Measurements from ENCODE around the gene GJC3.
"Not testable (repeated sequence)": the region's sequence is repeated elsewhere in the genome, so short reads cannot be mapped to it uniquely, and the experiment has no call there.

The GJC3 gene

GRCh38 chr7:99898023-99898357, 31.4 kb downstream of the GJC3 start:
- no peaks in the 10 kb centered on the region for H3K4me1 ChIP-seq (ENCODE audit: control insufficient read depth, insufficient read depth, low read length)
- peaks cover 51% of the 10 kb centered on the region for H3K36me3 ChIP-seq (ENCODE audit: control insufficient read depth, insufficient read depth, low read length, severe bottlenecking)
- no peaks in the 10 kb centered on the region for H3K9me3 ChIP-seq (ENCODE audit: control insufficient read depth, low read length)
- DNase-seq (ENCODE audit: low read depth), result no peak
- H3K27me3 ChIP-seq (replicated peaks; ENCODE audit: control insufficient read depth, insufficient read depth, low read length), result no peaks in the 10 kb centered on the region
- H3K4me3 ChIP-seq (ENCODE audit: low read length), result no peak overlapping the region
- H3K9ac ChIP-seq (ENCODE audit: low read length), result no peak overlapping the region

- Histone ChIP-seq H3K9me3 (ENCODE audit: control insufficient read depth, low read length) (no peaks in the 10 kb centered on the region), H3K36me3 (ENCODE audit: control insufficient read depth, insufficient read depth, low read length, severe bottlenecking) (peaks cover 48% of the 10 kb centered on the region), H3K9ac (ENCODE audit: low read length) (no peak overlapping the region), H3K4me3 (ENCODE audit: low read length) (no peak overlapping the region), H3K27me3 (replicated peaks; ENCODE audit: control insufficient read depth, insufficient read depth, low read length) (no peaks in the 10 kb centered on the region), H3K4me1 (ENCODE audit: control insufficient read depth, insufficient read depth, low read length) (no peaks in the 10 kb centered on the region)
- no peak for DNase-seq (ENCODE audit: low read depth)
Measured at GRCh38 chr7:99897322-99898022, 31.9 kb downstream of the GJC3 start.

- DNase-seq (ENCODE audit: low read depth), result no peak
- Histone ChIP-seq H3K36me3 (ENCODE audit: control insufficient read depth, insufficient read depth, low read length, severe bottlenecking) (peaks cover 35% of the 10 kb centered on the region), H3K4me3 (ENCODE audit: low read length) (no peak overlapping the region), H3K27me3 (replicated peaks; ENCODE audit: control insufficient read depth, insufficient read depth, low read length) (no peaks in the 10 kb centered on the region), H3K9ac (ENCODE audit: low read length) (no peak overlapping the region), H3K9me3 (ENCODE audit: control insufficient read depth, low read length) (no peaks in the 10 kb centered on the region), H3K4me1 (ENCODE audit: control insufficient read depth, insufficient read depth, low read length) (no peaks in the 10 kb centered on the region)
Measured at GRCh38 chr7:99894738-99895137, 34.7 kb downstream of the GJC3 start.

- DNase-seq (ENCODE audit: low read depth), result no peak
- no peaks in the 10 kb centered on the region for H3K4me1 ChIP-seq (ENCODE audit: control insufficient read depth, insufficient read depth, low read length)
- H3K9me3 ChIP-seq (ENCODE audit: control insufficient read depth, low read length), result no peaks in the 10 kb centered on the region
- H3K4me3 ChIP-seq (ENCODE audit: low read length), result no peak overlapping the region
- H3K9ac ChIP-seq (ENCODE audit: low read length), result no peak overlapping the region
- H3K27me3 ChIP-seq (replicated peaks; ENCODE audit: control insufficient read depth, insufficient read depth, low read length), result no peaks in the 10 kb centered on the region
- H3K36me3 ChIP-seq (ENCODE audit: control insufficient read depth, insufficient read depth, low read length, severe bottlenecking), result peaks cover 24% of the 10 kb centered on the region
Measured at GRCh38 chr7:99893280-99893679, 36.1 kb downstream of the GJC3 start.

DNA sequence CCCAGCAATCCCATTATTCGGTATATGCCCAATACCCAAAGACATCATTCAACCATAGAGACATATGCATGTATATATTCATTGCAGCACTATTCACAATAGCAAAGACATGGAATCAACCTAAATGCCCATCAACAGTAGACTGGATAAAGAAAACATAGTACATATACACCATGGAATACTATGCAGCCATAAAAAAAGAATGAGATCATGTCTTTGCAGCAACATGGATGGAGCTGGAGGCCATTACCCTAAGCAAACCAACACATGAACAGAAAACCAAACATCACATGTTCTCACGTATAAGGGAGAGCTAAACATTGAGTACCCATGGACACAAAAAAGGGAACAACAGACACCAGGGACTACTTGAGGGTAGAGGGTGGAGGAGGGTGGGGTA, 39.1 kb downstream of the GJC3 start:
- peaks cover 18% of the 10 kb centered on the region for H3K36me3 ChIP-seq (ENCODE audit: control insufficient read depth, insufficient read depth, low read length, severe bottlenecking)
- H3K4me3 ChIP-seq (ENCODE audit: low read length); H3K9me3 ChIP-seq (ENCODE audit: control insufficient read depth, low read length); H3K9ac ChIP-seq (ENCODE audit: low read length); H3K27me3 ChIP-seq (replicated peaks; ENCODE audit: control insufficient read depth, insufficient read depth, low read length); DNase-seq (ENCODE audit: low read depth); H3K4me1 ChIP-seq (ENCODE audit: control insufficient read depth, insufficient read depth, low read length): not testable (repeated sequence)

- not testable (repeated sequence) for H3K9ac ChIP-seq (ENCODE audit: low read length); H3K4me3 ChIP-seq (ENCODE audit: low read length); H3K9me3 ChIP-seq (ENCODE audit: control insufficient read depth, low read length); H3K27me3 ChIP-seq (replicated peaks; ENCODE audit: control insufficient read depth, insufficient read depth, low read length); DNase-seq (ENCODE audit: low read depth); H3K4me1 ChIP-seq (ENCODE audit: control insufficient read depth, insufficient read depth, low read length)
- H3K36me3 ChIP-seq (ENCODE audit: control insufficient read depth, insufficient read depth, low read length, severe bottlenecking), result peaks cover 18% of the 10 kb centered on the region
Measured at GRCh38 chr7:99888366-99888765, 41.1 kb downstream of the GJC3 start.

GRCh38 chr7:99881370-99881769, 48.0 kb downstream of the GJC3 start:
- H3K4me1 ChIP-seq (ENCODE audit: control insufficient read depth, insufficient read depth, low read length), result no peaks in the 10 kb centered on the region
- H3K4me3 ChIP-seq (ENCODE audit: low read length), result no peak overlapping the region
- H3K9ac ChIP-seq (ENCODE audit: low read length), result no peak overlapping the region
- H3K27me3 ChIP-seq (replicated peaks; ENCODE audit: control insufficient read depth, insufficient read depth, low read length), result no peaks in the 10 kb centered on the region
- no peaks in the 10 kb centered on the region for H3K9me3 ChIP-seq (ENCODE audit: control insufficient read depth, low read length)
- no peak for DNase-seq (ENCODE audit: low read depth)
- no peaks in the 10 kb centered on the region for H3K36me3 ChIP-seq (ENCODE audit: control insufficient read depth, insufficient read depth, low read length, severe bottlenecking)

DNA sequence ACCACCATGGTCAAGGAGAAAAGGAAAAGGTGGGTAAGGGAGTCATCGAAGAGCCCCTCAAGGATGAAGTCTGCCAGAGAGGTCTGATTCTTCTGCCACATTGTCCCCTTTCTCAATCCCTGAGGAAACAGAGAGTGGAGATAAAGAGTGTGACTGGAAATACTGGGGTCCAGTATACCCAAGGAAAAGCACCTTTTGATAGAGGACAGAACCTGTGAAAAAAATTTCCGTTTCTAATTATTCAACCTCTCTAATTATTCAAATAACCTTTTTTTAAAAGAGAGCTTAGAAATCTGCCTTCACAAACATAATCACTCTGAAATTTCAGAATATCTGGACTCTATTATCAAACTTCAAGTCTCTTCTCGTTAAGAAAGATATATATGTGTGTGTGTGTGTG, 52.5 kb downstream of the GJC3 start, which contains the start of gene OR2AE1:
Gene OR2AE1 (minus strand): TSS at position 101 of the 400 bp plus-strand sequence. CDS start 0 bp downstream, at position 101.
- no peak within 1 kb of the TSS for H3K9ac ChIP-seq (ENCODE audit: low read length)
- no peak for DNase-seq (ENCODE audit: low read depth)
- H3K4me1 ChIP-seq (ENCODE audit: control insufficient read depth, insufficient read depth, low read length), result no peaks in the 10 kb centered on the region

DNA sequence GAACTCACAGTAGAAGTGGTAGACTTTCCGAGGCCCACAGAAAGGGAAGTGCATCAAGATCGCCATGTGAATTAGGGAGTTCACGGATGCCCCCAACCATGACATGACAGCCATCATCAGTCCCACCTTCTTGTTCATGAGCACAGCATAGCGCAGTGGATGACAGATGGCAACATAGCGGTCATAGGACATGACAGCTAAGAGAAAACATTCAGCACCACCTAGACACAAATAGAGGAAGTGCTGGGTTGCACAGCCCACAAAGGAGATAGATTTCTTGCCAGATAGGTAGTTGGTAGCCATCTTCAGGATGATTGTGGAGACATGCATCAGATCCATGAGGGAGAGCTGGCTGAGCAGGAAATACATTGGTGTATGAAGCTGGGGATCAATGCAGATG, 52.9 kb downstream of the GJC3 start:
- no peak for DNase-seq (ENCODE audit: low read depth)
- Histone ChIP-seq H3K9me3 (ENCODE audit: control insufficient read depth, low read length) (no peaks in the 10 kb centered on the region), H3K9ac (ENCODE audit: low read length) (no peak overlapping the region), H3K36me3 (ENCODE audit: control insufficient read depth, insufficient read depth, low read length, severe bottlenecking) (no peaks in the 10 kb centered on the region), H3K27me3 (replicated peaks; ENCODE audit: control insufficient read depth, insufficient read depth, low read length) (no peaks in the 10 kb centered on the region), H3K4me3 (ENCODE audit: low read length) (no peak overlapping the region), H3K4me1 (ENCODE audit: control insufficient read depth, insufficient read depth, low read length) (no peaks in the 10 kb centered on the region)

More for the DNA sequence above, 52.5 kb downstream of the GJC3 start, which contains the start of gene OR2AE1:
- Histone ChIP-seq H3K36me3 (ENCODE audit: control insufficient read depth, insufficient read depth, low read length, severe bottlenecking) (no peaks in the 10 kb centered on the region), H3K27me3 (replicated peaks; ENCODE audit: control insufficient read depth, insufficient read depth, low read length) (no peaks in the 10 kb centered on the region), H3K9me3 (ENCODE audit: control insufficient read depth, low read length) (no peaks in the 10 kb centered on the region), H3K4me3 (ENCODE audit: low read length) (no peak within 1 kb of the TSS)

Data from adipocyte (in vitro differentiated cells).